Measurements from ENCODE around the gene TMEM51.

DNA sequence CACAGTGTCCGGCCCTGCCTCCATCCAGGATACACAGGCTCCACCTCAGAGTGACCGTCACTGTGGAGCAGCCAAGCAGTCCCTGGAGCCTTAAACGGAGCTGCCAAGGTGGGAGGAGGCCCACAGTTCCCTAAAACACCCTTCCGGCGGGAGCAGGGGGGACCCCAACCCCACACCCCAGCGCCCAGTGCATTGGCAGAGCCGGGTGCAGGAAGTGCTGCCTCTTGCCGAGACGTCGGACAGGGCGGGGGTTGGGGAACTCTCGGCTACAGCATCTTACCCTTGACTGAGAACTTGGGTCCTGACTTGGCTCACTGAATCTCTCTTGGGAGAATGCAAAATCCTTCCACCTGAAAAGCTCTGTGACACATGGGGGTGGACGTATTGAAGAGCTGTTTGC lies 38.7 kb upstream of the TMEM51 start:
- TF ChIP-seq EGR1 (conservative IDR thresholded peaks at IDR 0.05) (no peak), TAF1 (IDR thresholded peaks at IDR 0.05; ENCODE audit: control insufficient read depth, extremely low read depth, insufficient read depth, low read length, severe bottlenecking) (no peak), PRPF4 (IDR thresholded peaks at IDR 0.05; ENCODE audit: insufficient read depth, low read depth, low read length, poor library complexity, severe bottlenecking) (no peak), GATA2 (CRISPR knock-in tag; IDR thresholded peaks at IDR 0.05) (no peak), TEAD4 (IDR thresholded peaks at IDR 0.05; ENCODE audit: low read length) (no peak), TEAD4 (CRISPR knock-in tag; IDR thresholded peaks at IDR 0.05; ENCODE audit: borderline replicate concordance) (no peak), GATAD2A (IDR thresholded peaks at IDR 0.05) (no peak), ZNF584 (CRISPR knock-in tag; IDR thresholded peaks at IDR 0.05; ENCODE audit: low read depth) (no peak), IRF2 (CRISPR knock-in tag; IDR thresholded peaks at IDR 0.05) (no peak), HDAC6 (IDR thresholded peaks at IDR 0.05; ENCODE audit: low read depth, low read length) (no peak)
- TF ChIP-seq, protein P1, sequence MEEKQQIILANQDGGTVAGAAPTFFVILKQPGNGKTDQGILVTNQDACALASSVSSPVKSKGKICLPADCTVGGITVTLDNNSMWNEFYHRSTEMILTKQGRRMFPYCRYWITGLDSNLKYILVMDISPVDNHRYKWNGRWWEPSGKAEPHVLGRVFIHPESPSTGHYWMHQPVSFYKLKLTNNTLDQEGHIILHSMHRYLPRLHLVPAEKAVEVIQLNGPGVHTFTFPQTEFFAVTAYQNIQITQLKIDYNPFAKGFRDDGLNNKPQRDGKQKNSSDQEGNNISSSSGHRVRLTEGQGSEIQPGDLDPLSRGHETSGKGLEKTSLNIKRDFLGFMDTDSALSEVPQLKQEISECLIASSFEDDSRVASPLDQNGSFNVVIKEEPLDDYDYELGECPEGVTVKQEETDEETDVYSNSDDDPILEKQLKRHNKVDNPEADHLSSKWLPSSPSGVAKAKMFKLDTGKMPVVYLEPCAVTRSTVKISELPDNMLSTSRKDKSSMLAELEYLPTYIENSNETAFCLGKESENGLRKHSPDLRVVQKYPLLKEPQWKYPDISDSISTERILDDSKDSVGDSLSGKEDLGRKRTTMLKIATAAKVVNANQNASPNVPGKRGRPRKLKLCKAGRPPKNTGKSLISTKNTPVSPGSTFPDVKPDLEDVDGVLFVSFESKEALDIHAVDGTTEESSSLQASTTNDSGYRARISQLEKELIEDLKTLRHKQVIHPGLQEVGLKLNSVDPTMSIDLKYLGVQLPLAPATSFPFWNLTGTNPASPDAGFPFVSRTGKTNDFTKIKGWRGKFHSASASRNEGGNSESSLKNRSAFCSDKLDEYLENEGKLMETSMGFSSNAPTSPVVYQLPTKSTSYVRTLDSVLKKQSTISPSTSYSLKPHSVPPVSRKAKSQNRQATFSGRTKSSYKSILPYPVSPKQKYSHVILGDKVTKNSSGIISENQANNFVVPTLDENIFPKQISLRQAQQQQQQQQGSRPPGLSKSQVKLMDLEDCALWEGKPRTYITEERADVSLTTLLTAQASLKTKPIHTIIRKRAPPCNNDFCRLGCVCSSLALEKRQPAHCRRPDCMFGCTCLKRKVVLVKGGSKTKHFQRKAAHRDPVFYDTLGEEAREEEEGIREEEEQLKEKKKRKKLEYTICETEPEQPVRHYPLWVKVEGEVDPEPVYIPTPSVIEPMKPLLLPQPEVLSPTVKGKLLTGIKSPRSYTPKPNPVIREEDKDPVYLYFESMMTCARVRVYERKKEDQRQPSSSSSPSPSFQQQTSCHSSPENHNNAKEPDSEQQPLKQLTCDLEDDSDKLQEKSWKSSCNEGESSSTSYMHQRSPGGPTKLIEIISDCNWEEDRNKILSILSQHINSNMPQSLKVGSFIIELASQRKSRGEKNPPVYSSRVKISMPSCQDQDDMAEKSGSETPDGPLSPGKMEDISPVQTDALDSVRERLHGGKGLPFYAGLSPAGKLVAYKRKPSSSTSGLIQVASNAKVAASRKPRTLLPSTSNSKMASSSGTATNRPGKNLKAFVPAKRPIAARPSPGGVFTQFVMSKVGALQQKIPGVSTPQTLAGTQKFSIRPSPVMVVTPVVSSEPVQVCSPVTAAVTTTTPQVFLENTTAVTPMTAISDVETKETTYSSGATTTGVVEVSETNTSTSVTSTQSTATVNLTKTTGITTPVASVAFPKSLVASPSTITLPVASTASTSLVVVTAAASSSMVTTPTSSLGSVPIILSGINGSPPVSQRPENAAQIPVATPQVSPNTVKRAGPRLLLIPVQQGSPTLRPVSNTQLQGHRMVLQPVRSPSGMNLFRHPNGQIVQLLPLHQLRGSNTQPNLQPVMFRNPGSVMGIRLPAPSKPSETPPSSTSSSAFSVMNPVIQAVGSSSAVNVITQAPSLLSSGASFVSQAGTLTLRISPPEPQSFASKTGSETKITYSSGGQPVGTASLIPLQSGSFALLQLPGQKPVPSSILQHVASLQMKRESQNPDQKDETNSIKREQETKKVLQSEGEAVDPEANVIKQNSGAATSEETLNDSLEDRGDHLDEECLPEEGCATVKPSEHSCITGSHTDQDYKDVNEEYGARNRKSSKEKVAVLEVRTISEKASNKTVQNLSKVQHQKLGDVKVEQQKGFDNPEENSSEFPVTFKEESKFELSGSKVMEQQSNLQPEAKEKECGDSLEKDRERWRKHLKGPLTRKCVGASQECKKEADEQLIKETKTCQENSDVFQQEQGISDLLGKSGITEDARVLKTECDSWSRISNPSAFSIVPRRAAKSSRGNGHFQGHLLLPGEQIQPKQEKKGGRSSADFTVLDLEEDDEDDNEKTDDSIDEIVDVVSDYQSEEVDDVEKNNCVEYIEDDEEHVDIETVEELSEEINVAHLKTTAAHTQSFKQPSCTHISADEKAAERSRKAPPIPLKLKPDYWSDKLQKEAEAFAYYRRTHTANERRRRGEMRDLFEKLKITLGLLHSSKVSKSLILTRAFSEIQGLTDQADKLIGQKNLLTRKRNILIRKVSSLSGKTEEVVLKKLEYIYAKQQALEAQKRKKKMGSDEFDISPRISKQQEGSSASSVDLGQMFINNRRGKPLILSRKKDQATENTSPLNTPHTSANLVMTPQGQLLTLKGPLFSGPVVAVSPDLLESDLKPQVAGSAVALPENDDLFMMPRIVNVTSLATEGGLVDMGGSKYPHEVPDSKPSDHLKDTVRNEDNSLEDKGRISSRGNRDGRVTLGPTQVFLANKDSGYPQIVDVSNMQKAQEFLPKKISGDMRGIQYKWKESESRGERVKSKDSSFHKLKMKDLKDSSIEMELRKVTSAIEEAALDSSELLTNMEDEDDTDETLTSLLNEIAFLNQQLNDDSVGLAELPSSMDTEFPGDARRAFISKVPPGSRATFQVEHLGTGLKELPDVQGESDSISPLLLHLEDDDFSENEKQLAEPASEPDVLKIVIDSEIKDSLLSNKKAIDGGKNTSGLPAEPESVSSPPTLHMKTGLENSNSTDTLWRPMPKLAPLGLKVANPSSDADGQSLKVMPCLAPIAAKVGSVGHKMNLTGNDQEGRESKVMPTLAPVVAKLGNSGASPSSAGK (IDR thresholded peaks at IDR 0.05), result no peak
- TF ChIP-seq, protein P2, sequence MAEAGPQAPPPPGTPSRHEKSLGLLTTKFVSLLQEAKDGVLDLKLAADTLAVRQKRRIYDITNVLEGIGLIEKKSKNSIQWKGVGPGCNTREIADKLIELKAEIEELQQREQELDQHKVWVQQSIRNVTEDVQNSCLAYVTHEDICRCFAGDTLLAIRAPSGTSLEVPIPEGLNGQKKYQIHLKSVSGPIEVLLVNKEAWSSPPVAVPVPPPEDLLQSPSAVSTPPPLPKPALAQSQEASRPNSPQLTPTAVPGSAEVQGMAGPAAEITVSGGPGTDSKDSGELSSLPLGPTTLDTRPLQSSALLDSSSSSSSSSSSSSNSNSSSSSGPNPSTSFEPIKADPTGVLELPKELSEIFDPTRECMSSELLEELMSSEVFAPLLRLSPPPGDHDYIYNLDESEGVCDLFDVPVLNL (CRISPR knock-in tag; IDR thresholded peaks at IDR 0.05; ENCODE audit: low read depth), result no peak
- TF ChIP-seq, protein P3, sequence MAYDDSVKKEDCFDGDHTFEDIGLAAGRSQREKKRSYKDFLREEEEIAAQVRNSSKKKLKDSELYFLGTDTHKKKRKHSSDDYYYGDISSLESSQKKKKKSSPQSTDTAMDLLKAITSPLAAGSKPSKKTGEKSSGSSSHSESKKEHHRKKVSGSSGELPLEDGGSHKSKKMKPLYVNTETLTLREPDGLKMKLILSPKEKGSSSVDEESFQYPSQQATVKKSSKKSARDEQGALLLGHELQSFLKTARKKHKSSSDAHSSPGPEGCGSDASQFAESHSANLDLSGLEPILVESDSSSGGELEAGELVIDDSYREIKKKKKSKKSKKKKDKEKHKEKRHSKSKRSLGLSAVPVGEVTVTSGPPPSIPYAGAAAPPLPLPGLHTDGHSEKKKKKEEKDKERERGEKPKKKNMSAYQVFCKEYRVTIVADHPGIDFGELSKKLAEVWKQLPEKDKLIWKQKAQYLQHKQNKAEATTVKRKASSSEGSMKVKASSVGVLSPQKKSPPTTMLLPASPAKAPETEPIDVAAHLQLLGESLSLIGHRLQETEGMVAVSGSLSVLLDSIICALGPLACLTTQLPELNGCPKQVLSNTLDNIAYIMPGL (CRISPR knock-in tag; IDR thresholded peaks at IDR 0.05), result no peak
- TF ChIP-seq, protein P4, sequence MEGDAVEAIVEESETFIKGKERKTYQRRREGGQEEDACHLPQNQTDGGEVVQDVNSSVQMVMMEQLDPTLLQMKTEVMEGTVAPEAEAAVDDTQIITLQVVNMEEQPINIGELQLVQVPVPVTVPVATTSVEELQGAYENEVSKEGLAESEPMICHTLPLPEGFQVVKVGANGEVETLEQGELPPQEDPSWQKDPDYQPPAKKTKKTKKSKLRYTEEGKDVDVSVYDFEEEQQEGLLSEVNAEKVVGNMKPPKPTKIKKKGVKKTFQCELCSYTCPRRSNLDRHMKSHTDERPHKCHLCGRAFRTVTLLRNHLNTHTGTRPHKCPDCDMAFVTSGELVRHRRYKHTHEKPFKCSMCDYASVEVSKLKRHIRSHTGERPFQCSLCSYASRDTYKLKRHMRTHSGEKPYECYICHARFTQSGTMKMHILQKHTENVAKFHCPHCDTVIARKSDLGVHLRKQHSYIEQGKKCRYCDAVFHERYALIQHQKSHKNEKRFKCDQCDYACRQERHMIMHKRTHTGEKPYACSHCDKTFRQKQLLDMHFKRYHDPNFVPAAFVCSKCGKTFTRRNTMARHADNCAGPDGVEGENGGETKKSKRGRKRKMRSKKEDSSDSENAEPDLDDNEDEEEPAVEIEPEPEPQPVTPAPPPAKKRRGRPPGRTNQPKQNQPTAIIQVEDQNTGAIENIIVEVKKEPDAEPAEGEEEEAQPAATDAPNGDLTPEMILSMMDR (IDR thresholded peaks at IDR 0.05 in 2 of 3, conservative IDR thresholded peaks at IDR 0.05 in 1 of 3; ENCODE audit: insufficient read depth in 2 of 3, low read depth in 1 of 3, low read length in 3 of 3), result no peak
- TF ChIP-seq, protein P5, sequence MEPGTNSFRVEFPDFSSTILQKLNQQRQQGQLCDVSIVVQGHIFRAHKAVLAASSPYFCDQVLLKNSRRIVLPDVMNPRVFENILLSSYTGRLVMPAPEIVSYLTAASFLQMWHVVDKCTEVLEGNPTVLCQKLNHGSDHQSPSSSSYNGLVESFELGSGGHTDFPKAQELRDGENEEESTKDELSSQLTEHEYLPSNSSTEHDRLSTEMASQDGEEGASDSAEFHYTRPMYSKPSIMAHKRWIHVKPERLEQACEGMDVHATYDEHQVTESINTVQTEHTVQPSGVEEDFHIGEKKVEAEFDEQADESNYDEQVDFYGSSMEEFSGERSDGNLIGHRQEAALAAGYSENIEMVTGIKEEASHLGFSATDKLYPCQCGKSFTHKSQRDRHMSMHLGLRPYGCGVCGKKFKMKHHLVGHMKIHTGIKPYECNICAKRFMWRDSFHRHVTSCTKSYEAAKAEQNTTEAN (CRISPR knock-in tag; IDR thresholded peaks at IDR 0.05), result no peak
